Stimulated activated naive CD8-positive, alpha-beta T cell treated with anti-CD3 and anti-CD28 coated beads, Interleukin-15, amount 100 ng/mL, for 72 hours (primary cell): ENCODE data around the gene SCO1.
"Not testable (repeated sequence)": the region's sequence is repeated elsewhere in the genome, so short reads cannot be mapped to it uniquely, and the experiment has no call there.

Experiments
- ATAC-seq: fragments of 150-1000 bp; cut with Tn5 transposase; 2 replicates; pipeline ENCODE4 v1.10.0; 2021; ENCODE audit warnings: mild to moderate bottlenecking, moderate library complexity
- DNase-seq, 2 donors: peaks; one replicate each; pipeline ENCODE4 v3.0.0; 2021 to 2022
- H3K27ac Mint-ChIP-seq, 2 donors: one replicate each; pipeline ENCODE4 v1.8.0; 2022; ENCODE audit warnings: mild to moderate bottlenecking in 2 of 2, mixed read lengths in 2 of 2, moderate library complexity in 2 of 2
- H3K27me3 Mint-ChIP-seq: one replicate; pipeline ENCODE4 v1.8.0; 2022; ENCODE audit warnings: mixed read lengths
- H3K4me1 Mint-ChIP-seq: one replicate; pipeline ENCODE4 v1.8.0; 2022; ENCODE audit warnings: mild to moderate bottlenecking, mixed read lengths
- H3K4me3 Mint-ChIP-seq, 2 donors: one replicate each; pipeline ENCODE4 v1.8.0; 2022; ENCODE audit warnings: mild to moderate bottlenecking in 2 of 2, mixed read lengths in 2 of 2, moderate library complexity in 1 of 2
- H3K9me3 Mint-ChIP-seq, 2 donors: one replicate each; pipeline ENCODE4 v1.8.0; 2022; ENCODE audit warnings: mixed read lengths in 2 of 2

SCO1 gene

DNA sequence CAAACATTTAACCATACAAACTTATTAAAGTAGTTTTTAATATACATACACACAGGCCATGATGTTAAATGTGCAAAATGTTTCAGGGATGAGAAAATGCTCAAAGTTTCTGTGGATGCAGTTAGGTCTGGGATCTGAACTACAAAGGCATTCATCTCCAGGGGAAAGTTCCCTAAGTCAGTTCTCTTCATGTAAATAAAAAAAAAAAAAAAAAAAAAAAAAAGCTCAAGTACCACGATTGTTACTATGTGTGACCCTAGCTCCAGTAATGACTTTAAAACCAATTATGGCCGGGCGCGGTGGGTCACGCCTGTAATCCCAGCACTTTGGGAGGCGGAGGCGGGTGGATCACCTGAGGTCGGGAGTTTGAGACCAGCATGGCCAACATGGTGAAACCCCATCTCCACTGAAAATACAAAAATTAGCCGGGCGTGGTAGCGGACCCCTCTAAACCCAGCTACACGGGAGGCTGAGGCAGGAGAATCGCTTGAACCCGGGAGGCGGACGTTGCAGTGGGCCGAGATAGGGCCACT, 1.4 kb downstream of the SCO1 start:
- H3K4me3 Mint-ChIP-seq, result peak overlapping the region; percentile 92 to 97
- not testable (repeated sequence) for ATAC-seq, H3K9me3 Mint-ChIP-seq, DNase-seq, H3K27me3 Mint-ChIP-seq
- H3K27ac Mint-ChIP-seq, result peak overlapping the region in 1 of 2 donors; percentile 52
- H3K4me1 Mint-ChIP-seq, result peaks cover 56% of the 10 kb centered on the region

DNA sequence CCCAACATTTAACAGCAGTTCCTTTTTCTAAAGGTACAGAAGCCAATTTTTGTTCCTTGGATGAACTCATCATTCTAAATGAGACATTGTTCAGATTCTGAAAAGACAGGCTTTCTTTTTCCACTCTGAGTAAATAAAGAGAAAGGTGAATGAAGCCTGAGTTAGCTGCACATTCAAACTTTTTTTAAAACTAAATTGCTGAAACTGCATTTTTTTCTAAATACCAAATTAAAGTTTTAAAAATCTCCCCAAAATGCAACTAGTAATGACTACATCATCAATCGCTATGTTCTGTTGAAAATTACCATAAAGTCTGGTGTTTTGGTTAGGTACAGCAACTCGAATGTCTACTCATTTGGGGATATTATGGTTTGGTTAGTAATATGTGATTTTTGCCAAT, 9.8 kb downstream of the SCO1 start:
- Mint-ChIP-seq H3K4me1 (peaks cover 31% of the 10 kb centered on the region), H3K27me3 (no peaks in the 10 kb centered on the region), H3K9me3 (no peaks in the 10 kb centered on the region), H3K27ac (no peak overlapping the region), H3K4me3 (no peak overlapping the region)
- DNase-seq (no peak), ATAC-seq (no peak)

GRCh38 chr17:10683853-10684252, 13.5 kb downstream of the SCO1 start:
- H3K4me1 Mint-ChIP-seq, result peaks cover 6% of the 10 kb centered on the region
- no peak overlapping the region for H3K4me3 Mint-ChIP-seq
- no peaks in the 10 kb centered on the region for H3K27me3 Mint-ChIP-seq
- no peaks in the 10 kb centered on the region for H3K9me3 Mint-ChIP-seq
- no peak overlapping the region for H3K27ac Mint-ChIP-seq
- ATAC-seq, result no peak
- DNase-seq, result no peak

DNA sequence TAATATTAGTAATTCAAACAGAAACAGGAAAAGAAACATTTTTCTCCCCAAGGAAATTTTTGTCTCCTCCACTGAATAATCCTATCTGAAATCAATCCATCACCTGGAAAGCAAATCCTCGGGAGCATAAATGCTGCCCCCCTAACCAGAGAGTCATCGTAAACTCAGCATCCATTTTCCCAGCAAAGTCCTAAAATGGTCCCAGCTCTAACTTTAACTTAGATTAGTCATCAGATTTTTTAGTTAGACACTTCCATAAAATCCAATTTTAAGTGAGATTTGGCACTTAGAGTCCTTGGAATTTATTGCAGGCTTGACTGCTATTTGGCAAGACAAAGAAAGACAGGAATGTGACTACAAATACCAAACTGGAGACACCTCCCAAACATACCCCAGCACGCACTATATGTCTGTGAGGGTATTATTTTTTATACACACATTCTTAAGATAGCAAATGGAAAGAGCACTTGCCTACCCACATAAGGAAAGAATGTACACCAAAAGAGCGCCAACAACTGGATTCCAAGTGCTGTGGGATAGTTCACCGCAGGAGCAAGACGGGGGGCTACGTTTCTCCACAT, 15.4 kb downstream of the SCO1 start:
- H3K9me3 Mint-ChIP-seq, result no peaks in the 10 kb centered on the region
- no peaks in the 10 kb centered on the region for H3K4me1 Mint-ChIP-seq
- H3K27ac Mint-ChIP-seq, result no peak overlapping the region
- no peaks in the 10 kb centered on the region for H3K27me3 Mint-ChIP-seq
- ATAC-seq (no peak), DNase-seq (no peak)
- H3K4me3 Mint-ChIP-seq, result no peak overlapping the region

DNA sequence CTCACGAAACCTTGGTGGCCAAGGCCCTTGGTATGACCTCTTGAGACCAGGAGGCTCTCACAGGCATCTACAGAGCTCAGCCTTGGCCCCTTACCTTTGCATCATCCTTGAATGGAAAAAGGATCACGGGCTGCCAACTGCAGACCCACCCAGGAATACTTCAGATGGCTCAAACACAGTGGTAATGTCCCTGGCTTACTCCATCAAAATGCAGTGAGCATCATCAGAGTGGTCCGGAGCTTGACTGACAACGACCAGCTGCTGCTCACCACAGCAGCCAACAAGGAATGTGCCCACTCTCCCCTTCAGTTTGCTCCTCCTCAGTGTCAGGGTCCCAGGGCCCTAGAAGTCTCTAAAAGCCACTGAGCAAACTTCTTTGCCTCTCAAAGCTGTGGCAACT, 22.6 kb downstream of the SCO1 start:
- Mint-ChIP-seq H3K27ac (peak overlapping the region in 1 of 2 donors; percentile 48), H3K9me3 (no peaks in the 10 kb centered on the region), H3K4me3 (no peak overlapping the region), H3K4me1 (no peaks in the 10 kb centered on the region), H3K27me3 (no peaks in the 10 kb centered on the region)
- DNase-seq (no peak), ATAC-seq (no peak)

DNA sequence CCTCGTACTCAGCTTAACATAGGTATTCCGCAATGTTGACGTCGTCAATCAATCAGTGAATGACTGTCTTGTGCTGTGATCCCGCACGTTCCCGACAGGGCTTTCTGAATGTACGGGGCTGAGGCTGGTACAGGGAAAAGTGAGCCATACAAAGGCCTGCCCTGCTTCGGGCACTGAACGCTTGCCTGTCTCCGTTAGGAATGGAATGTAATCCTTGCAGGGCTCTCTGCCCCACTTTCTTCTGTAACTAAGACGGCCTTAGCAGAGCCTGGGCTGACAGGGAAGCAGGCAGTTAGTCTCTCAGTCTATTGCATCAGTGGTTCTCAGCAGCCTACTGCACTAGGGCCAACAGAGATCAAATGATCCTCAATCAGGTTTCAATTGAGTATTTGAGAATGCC, 24.0 kb downstream of the SCO1 start:
- Mint-ChIP-seq H3K27ac (no peak overlapping the region), H3K27me3 (no peaks in the 10 kb centered on the region), H3K9me3 (no peaks in the 10 kb centered on the region), H3K4me1 (no peaks in the 10 kb centered on the region), H3K4me3 (no peak overlapping the region)
- DNase-seq, result no peak
- ATAC-seq, result no peak

- DNase-seq (no peak), ATAC-seq (no peak)
- no peak overlapping the region for H3K4me3 Mint-ChIP-seq
- no peak overlapping the region for H3K27ac Mint-ChIP-seq
- H3K4me1 Mint-ChIP-seq, result no peaks in the 10 kb centered on the region
- H3K27me3 Mint-ChIP-seq, result no peaks in the 10 kb centered on the region
- H3K9me3 Mint-ChIP-seq, result no peaks in the 10 kb centered on the region
These were observed 28.6 kb downstream of the SCO1 start for GRCh38 chr17:10668775-10669174.

- H3K27me3 Mint-ChIP-seq, result no peaks in the 10 kb centered on the region
- no peaks in the 10 kb centered on the region for H3K4me1 Mint-ChIP-seq
- H3K4me3 Mint-ChIP-seq, result no peak overlapping the region
- H3K9me3 Mint-ChIP-seq, result no peaks in the 10 kb centered on the region
- no peak for ATAC-seq
- no peak for DNase-seq
- H3K27ac Mint-ChIP-seq, result no peak overlapping the region
These were observed 30.4 kb downstream of the SCO1 start for GRCh38 chr17:10666906-10667305.

DNA sequence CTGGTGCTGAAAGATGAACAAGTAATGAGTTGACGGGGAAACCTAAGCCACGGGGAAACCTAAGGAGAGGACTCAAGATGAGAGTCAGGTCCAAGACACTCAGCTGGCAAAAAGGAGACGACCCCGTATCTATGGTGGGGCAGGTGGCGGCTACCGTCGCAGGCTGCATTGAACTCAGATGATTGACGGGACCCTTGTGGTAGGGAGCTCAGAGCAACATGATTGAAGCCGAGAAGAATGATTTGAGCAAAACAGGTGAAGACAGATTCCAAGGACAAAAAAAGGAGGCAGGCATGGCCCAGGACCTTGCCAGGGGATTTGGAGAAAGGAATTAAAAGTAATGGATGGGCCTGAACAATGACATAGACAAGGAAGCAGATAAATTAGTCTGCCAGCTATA, 32.8 kb downstream of the SCO1 start:
- Mint-ChIP-seq H3K4me1 (no peaks in the 10 kb centered on the region), H3K27me3 (no peaks in the 10 kb centered on the region), H3K4me3 (no peak overlapping the region), H3K27ac (no peak overlapping the region), H3K9me3 (no peaks in the 10 kb centered on the region)
- DNase-seq (no peak), ATAC-seq (no peak)

GRCh38 chr17:10663231-10663630, 34.1 kb downstream of the SCO1 start:
- Mint-ChIP-seq H3K27me3 (no peaks in the 10 kb centered on the region), H3K4me1 (no peaks in the 10 kb centered on the region), H3K4me3 (no peak overlapping the region), H3K9me3 (no peaks in the 10 kb centered on the region), H3K27ac (no peak overlapping the region)
- ATAC-seq, result no peak
- no peak for DNase-seq

GRCh38 chr17:10661437-10661836, 35.9 kb downstream of the SCO1 start:
- H3K4me1 Mint-ChIP-seq, result no peaks in the 10 kb centered on the region
- ATAC-seq, result no peak
- no peaks in the 10 kb centered on the region for H3K27me3 Mint-ChIP-seq
- H3K27ac Mint-ChIP-seq, result no peak overlapping the region
- no peak overlapping the region for H3K4me3 Mint-ChIP-seq
- DNase-seq, result no peak
- no peaks in the 10 kb centered on the region for H3K9me3 Mint-ChIP-seq

- DNase-seq (no peak), ATAC-seq (no peak)
- Mint-ChIP-seq H3K4me3 (no peak overlapping the region), H3K9me3 (no peaks in the 10 kb centered on the region), H3K27me3 (no peaks in the 10 kb centered on the region), H3K27ac (peak overlapping the region in 1 of 2 donors; percentile 67), H3K4me1 (peaks cover 15% of the 10 kb centered on the region)
These were observed 39.5 kb downstream of the SCO1 start for GRCh38 chr17:10657879-10658278.

- H3K27me3 Mint-ChIP-seq, result no peaks in the 10 kb centered on the region
- peak within 1 kb of the TSS in 1 of 2 donors; percentile 67 for H3K27ac Mint-ChIP-seq
- no peaks in the 10 kb centered on the region for H3K9me3 Mint-ChIP-seq
- ATAC-seq (no peak), DNase-seq (no peak)
- peaks cover 20% of the 10 kb centered on the region for H3K4me1 Mint-ChIP-seq
- no peak within 1 kb of the TSS for H3K4me3 Mint-ChIP-seq
These were observed 40.2 kb downstream of the SCO1 start, which contains the start of gene MYH3 for GRCh38 chr17:10657148-10657547. Gene MYH3 (minus strand): TSS chr17:10657309. CDS start chr17:10655064, 2,245 bp downstream.

GRCh38 chr17:10653987-10654386, 43.3 kb downstream of the SCO1 start:
- no peak for ATAC-seq
- no peaks in the 10 kb centered on the region for H3K27me3 Mint-ChIP-seq
- H3K4me1 Mint-ChIP-seq, result peaks cover 23% of the 10 kb centered on the region
- no peaks in the 10 kb centered on the region for H3K9me3 Mint-ChIP-seq
- no peak for DNase-seq
- peak overlapping the region; percentile 29 to 58 for H3K4me3 Mint-ChIP-seq
- H3K27ac Mint-ChIP-seq, result peak overlapping the region in 1 of 2 donors; percentile 91

GRCh38 chr17:10652984-10653659, 44.2 kb downstream of the SCO1 start:
- peaks cover 23% of the 10 kb centered on the region for H3K4me1 Mint-ChIP-seq
- H3K9me3 Mint-ChIP-seq, result no peaks in the 10 kb centered on the region
- DNase-seq (peak; percentile 31 to 61), ATAC-seq (peak; percentile 87)
- H3K27me3 Mint-ChIP-seq, result no peaks in the 10 kb centered on the region
- H3K4me3 Mint-ChIP-seq, result peak overlapping the region; percentile 52 to 58
- H3K27ac Mint-ChIP-seq, result peak overlapping the region; percentile 84 to 86

DNA sequence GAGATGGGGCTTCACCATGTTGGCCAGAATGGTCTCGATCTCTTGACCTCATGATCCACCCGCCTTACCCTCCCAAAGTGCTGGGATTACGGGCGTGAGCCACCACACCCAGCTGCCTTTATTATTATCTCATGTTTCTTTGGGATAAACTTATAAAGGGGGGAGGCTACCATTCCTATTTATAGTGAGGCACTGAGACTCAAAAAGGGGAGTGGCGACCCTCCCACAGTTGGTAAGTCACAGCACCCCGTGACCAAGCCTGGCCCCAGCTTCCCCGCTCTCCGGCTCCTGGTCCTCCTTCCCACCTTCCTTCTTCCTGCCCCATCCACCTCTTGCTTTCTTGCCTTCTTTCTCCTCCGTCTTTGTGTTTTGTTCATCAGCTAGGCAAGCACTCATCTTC, 45.4 kb downstream of the SCO1 start:
- ATAC-seq (no peak), DNase-seq (no peak)
- H3K9me3 Mint-ChIP-seq, result no peaks in the 10 kb centered on the region
- no peaks in the 10 kb centered on the region for H3K27me3 Mint-ChIP-seq
- peaks cover 23% of the 10 kb centered on the region for H3K4me1 Mint-ChIP-seq
- H3K4me3 Mint-ChIP-seq, result no peak overlapping the region
- H3K27ac Mint-ChIP-seq, result peak overlapping the region in 1 of 2 donors; percentile 51
